Mucosa of gallbladder (tissue), 1 donor: Measurements from ENCODE around the gene USP8. TPM values are rescaled to one million over a fixed set of nuclear protein-coding genes. Genes with fewer than 3 reads are reported as not detected.
"Not testable (repeated sequence)": the region's sequence is repeated elsewhere in the genome, so short reads cannot be mapped to it uniquely, and the experiment has no call there.

Experiments
- DNase-seq: peaks from one replicate; pipeline ENCODE4 v3.0.0-alpha.2; 2020; ENCODE audit warnings: low spot score
- total RNA-seq: library from RNA; stranded (reverse); gene quantifications from one replicate; pipeline ENCODE4 v1.2.1, GENCODE V29; 2021
- donor health status: DM: no; HTN: no; CAD: no.

Gene USP8
- 62.6 TPM for total RNA-seq

DNA sequence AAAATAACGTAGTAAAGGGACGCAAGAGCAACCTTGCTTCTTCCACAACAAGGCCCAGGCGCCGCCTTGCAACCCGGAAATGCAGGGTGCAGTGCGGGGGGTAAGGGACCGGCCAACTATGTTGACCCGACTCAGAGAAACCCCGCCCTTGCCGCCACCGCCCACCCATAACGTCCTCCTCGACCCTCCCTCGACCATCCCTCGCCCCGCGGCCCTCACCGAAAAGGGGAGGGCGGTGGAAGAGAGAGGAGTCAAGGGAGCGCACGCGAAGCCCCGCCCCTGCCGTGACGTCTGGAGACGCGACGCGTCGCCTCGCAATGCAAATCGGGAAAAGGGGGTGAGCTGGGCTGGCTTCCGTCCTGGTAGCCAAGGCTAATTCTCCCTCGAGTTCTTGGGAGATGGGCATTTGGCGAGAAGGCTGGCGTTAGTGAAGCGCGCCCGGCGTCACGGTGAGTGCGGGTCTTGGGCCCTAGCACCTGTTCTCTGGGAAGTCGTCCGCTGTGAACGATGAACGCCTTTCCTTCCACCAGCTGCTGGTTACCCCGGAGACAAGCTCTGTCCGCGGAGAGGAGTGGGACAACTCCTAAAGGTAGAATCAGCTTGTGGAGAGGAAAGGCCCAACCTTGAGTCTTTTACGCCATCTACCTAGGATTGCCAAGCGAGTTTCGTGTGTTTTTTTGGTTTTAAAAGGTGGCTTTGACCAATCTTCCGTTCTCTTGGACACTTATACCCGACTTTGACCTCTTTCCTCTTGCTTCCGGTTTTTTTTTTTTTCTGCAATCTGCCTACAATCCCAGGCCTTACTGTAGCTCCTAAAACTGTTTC lies at the start of gene USP8:
TSS of gene USP8 (plus strand) at position 340 of the 825 bp plus-strand sequence. CDS start 14,669 bp downstream, outside the sequence.
- peak; percentile 95 for DNase-seq

GRCh38 chr15:50377867-50378751 lies 46.1 kb upstream of the USP8 start:
- no peak for DNase-seq

DNA sequence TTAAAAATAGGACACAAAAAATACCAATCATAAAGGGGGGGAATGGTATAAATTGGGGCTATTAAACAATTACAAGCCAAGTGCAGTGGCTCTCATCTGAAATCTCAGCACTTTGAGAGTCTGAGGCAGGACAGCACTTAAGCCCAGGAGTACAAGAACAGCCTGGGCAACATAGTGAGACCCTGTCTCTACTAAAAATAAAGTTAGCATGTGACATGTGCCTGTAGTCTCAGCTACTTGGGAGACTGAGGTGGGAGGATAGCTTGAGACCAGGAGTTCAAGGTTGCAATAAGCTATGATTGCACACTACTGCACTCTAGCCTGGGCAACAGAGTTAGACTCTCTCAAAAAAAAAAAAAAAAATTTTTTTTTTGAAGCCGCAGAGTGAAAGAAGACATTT lies 45.4 kb upstream of the USP8 start:
- no peak for DNase-seq

DNA sequence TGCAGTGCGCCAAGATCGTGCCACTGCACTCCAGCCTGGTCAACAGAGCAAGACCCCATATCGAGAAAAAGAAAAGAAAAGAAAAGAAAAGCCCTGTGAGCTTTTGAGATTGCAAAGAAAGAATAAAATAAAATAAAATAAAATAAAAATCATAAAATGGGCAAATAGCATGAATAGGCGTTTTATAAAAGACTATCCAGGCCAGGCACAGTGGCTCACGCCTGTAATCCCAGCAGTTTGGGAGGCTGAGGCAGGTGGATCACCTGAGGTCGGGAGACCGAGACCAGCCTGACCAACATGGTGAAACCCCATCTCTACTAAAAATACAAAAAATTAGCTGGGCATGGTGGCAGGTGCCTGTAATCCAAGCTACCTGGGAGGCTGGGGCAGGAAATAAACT lies 44.8 kb upstream of the USP8 start:
- not testable (repeated sequence) for DNase-seq

DNA sequence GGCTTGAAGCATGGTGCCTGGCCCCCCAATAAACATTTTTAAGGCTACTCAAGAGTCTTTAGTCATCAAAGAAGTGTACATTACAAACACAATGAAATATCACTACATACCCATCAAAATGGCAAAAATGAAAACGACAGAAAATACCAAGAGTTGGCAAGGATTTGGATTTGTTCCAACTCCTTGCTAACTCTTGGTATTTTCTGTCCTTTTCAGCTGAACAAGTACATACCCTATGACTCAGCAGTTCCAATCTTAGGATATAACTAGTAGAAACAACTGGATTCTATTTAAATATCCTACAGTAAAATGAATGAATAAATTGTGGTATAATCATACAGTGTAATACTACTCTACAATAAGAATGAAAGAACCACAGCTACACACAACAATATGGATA lies 44.1 kb upstream of the USP8 start:
- no peak for DNase-seq

DNA sequence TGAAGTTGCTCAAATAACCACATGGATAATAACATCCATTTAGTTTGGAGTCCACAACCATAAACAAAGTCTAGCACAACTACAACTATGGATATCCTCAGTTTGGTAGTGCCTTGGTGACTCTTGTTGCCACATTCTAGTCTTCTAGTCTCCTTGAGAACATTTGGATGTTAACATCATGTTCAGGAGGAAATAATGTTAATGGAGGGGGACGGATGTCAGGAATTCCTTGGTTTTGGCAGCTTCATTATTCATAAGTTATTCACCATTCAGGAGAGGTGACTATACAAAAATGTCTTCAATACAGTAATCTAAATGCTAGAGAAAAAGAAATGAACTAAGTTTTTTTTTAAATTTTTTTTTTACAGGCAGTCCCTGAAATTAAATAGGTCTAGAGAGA lies 42.8 kb upstream of the USP8 start:
- no peak for DNase-seq

- DNase-seq = not testable (repeated sequence)
Observed at GRCh38 chr15:50382408-50382807, 41.8 kb upstream of the USP8 start.

GRCh38 chr15:50390554-50391264 lies 33.5 kb upstream of the USP8 start:
- DNase-seq = no peak

DNA sequence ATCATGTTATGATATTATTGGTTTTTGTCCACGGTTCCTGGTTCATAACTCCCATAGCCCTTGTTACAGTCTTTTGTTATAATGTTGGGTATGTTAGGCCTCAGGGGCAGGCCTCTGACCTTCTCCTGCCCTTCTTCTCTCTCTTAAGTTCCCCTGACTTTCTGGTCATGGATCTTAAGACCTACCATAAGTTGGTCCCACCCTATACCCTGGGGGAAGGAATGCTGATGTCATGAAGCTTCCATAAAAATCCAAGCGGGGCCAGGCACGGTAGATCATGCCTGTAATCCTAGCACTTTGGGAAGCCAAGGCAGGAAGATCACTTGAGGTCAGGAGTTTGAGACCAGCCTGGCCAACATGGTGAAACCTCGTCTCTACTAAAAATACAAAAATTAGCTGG lies 32.6 kb upstream of the USP8 start:
- DNase-seq = not testable (repeated sequence)

- DNase-seq = no peak
Observed at GRCh38 chr15:50411870-50412269, 12.3 kb upstream of the USP8 start.

GRCh38 chr15:50414624-50415023 lies 9.6 kb upstream of the USP8 start:
- no peak for DNase-seq

DNA sequence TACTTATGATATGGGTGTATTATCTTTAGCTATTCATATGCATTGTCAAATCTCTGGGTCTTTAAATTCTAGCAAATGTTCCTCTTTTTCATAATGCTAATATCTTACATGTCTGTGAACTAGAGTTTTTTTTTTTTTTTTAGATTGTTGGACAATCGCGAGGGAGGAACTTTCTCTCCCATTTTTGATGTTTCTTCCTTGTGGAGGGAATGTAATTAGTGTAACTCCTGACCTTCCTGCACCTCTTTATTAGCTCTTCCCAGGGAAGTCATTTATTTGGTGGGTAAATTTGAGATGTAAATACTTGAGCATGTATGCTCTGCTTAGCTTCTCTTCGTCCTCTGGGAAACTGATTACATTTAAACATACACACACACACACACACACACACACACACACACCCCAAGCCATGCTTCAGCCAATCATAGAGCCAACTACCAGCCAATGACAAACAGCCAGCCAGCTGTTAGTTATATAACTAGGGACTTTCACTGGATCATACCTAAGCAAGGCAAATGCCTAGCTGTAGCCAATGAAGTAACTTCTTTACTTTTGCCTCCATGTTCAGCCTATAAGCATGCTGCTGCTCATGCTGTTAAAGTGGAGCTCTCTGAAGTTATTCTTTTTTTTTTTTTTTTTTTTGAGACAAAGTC lies 8.3 kb upstream of the USP8 start:
- no peak for DNase-seq

DNA sequence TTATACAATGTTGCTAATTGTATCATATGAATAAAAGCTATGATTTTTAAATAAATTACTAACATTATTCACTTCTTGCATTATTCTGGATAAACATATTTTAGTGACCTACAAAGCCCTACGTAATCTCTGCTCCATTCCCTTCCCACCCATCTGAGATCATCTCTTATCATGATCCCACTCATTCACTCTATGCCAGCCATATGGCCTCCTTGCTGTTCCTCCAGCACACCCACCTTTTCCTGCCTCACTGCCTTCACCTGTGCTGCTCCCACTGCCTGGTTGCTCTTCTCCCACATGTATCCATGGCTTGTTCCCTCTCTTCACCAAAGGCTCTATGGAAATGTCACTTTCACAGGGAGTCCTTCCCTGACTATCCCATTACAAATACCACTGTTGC lies 7.3 kb upstream of the USP8 start:
- no peak for DNase-seq

DNA sequence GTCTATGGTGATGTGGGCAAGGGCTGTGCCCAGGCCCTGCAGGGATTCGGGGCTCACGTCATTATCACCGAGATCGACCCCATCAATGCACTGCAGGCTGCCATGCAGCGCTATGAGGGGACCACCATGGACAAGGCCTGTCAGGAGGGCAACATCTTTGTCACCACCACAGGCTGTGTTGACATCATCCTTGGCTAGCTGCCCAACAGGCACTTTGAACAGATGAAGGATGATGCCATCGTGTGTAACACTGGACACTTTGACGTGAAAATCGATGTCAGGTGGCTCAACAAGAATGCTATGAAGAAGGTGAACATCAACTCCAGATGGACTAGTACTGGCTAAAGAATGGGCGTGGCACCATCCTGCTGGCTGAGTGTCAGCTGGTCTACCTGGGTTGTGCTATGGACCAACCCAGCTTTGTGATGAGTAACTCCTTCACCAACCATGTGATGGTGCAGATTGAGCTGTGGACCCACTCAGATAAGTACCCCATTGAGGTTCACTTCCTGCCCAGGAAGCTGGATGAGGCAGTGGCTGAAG lies 6.1 kb upstream of the USP8 start:
- no peak for DNase-seq

DNA sequence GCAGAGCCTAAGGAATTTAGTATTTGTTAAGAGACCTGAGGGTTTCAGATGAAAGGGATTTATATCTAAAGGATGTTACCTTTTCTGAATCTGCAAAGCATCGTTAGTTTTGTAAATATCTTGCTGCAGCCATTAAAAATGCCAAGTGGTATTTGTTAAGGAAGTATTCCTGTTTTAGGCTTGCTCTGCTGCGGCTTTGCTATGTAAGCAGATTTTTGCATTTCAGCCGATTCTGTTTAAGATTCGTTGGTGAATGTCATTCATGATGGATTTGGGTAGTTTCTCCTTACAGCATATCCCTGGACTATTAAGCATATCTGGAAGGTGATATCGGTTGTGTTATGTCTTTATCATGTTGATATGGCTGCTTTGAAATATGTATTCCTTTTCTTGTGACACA lies 1.0 kb downstream of the USP8 start:
- DNase-seq = no peak

GRCh38 chr15:50425678-50426246 lies 1.6 kb downstream of the USP8 start:
- DNase-seq = not testable (repeated sequence)

DNA sequence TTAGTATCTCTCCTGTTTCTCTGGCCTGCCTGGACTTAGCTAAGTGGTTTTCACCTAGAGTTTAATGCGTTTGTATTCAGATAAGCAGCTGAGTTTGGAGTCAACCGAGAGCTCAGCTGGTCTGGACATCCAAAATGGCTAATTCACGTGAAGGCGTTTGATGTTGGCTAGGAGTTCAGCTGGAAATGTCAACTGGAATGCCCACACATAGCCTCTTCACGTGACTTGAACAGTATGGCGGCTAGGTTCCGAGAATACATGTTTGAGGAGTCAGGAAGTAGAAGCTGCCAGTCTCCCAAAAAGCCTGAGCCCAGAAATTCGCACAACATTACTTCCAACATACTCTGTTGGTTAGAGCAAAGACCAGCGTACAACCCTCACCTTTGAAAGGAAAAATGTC lies 2.2 kb downstream of the USP8 start:
- DNase-seq = no peak

GRCh38 chr15:50431204-50431603 lies 7.0 kb downstream of the USP8 start:
- DNase-seq = no peak

DNA sequence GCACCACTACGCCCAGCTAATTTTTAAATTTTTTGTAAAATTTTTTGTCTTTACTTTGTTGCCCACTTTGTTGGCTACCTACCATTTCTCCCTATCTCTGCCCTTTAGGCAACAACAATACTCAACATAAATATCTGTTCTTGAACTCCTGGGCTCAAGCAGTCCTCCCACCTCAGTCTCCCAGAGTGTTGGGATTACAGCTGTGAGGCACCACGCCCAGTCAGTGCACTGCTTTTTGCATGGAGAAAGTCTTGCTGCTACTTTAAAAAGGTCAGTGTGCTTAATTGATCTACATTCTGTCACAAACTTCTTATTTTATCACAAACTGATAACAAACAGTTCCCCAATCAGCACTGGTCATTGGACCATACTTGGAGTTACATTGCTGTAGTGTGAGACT lies 8.0 kb downstream of the USP8 start:
- DNase-seq = no peak

DNA sequence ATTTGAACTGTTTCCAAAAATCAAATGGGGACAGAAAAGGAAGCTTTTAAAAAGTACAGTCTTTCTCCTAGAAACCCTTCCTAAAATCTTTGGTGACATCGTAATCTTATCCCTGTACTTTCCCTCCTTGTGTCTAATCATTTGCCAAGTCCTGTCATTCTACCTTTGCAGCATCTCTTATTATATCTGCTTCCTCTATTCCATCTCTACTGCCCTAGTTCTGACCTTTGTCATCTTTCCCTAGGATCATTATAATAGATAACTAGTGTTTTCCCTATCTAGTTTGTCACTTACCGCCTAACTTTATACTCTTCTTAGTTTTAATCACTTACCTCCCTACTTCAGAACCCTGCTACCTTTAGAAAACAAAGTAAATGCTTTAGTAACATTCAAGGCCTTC lies 11.6 kb downstream of the USP8 start:
- no peak for DNase-seq

DNA sequence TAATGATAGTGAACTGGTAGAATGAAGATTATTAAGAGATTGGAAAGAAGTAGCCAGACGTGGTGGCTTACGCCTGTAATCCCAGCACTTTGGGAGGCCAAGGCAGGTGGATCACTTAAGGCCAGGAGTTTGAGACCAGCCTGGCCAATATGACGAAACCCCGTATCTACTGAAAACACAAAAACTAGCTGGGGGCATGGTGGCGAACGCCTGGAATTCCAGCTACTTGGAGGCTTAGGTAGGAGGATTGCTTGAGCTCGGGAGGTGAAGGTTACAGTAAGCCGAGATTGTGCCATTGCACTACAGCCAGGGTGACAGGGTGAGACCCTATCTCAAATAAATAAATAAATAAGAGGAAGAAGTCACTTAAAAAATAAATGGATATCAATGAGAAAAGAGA lies 14.0 kb downstream of the USP8 start:
- no peak for DNase-seq
